SK-N-SH (cell line): ENCODE data around the gene ZNF467. TPM values are rescaled to one million over a fixed set of nuclear protein-coding genes. Genes with fewer than 3 reads are reported as not detected.

Experiments
- CTCF ChIA-PET: fragments of 300-600, 350-600 bp; formaldehyde crosslinking; extraction: SDS; loops from one replicate; lab custom pipeline; 2021; lab: Yijun Ruan, JAX
- POLR2A ChIA-PET: fragments of 350-600 bp; sonication (Branson Sonifier 250); formaldehyde crosslinking; extraction: SDS; loops from one replicate; lab custom pipeline; 2020; ENCODE audit warnings: antibody characterized with exemption, inconsistent platforms; lab: Yijun Ruan, JAX
- DNase-seq: peaks from one replicate; pipeline ENCODE4 v3.0.0; 2012
- H2AFZ ChIP-seq: fragments of 200-600 bp; sonication (generic); 2 replicates; pipeline ENCODE4 v1.8.1; 2016; ENCODE audit warnings: antibody characterized with exemption, mild to moderate bottlenecking, low read depth
- H3F3A ChIP-seq: fragments of 200-600 bp; sonication (generic); replicated peaks from 2 replicates; pipeline ENCODE3; 2016; ENCODE audit warnings: antibody characterized with exemption, mild to moderate bottlenecking; ENCODE audit not compliant: insufficient read depth
- H3K27ac ChIP-seq, 2 experiments: fragments of 200-500 bp in 1 of 2; fragments of 200-600 bp in 1 of 2; sonication (Bioruptor generic) in 1 of 2; sonication (generic), shearing (Covaris generic) in 1 of 2; 2 replicates each; pipeline versions ENCODE4 v1.5.1 to v1.6.1; 2014 to 2016; ENCODE audit warnings: low read depth in 2 of 2, inconsistent platforms in 1 of 2, low read length in 1 of 2, mild to moderate bottlenecking in 1 of 2, mixed read lengths in 1 of 2
- H3K27me3 ChIP-seq: fragments of 200-600 bp; sonication (generic), shearing (Covaris generic); 2 replicates; pipeline ENCODE4 v1.6.1; 2016; ENCODE audit warnings: mixed run types; ENCODE audit not compliant: insufficient read depth
- H3K36me3 ChIP-seq, 2 experiments: fragments of 200-500 bp in 1 of 2; fragments of 200-600 bp in 1 of 2; sonication (Bioruptor generic) in 1 of 2; sonication (generic) in 1 of 2; replicated peaks in 1 of 2; 2 replicates each; pipeline versions ENCODE3 to v1.5.1; 2014 to 2016; ENCODE audit warnings: low read length in 1 of 2, mild to moderate bottlenecking in 1 of 2; ENCODE audit not compliant: insufficient read depth in 2 of 2, control insufficient read depth in 1 of 2
- H3K4me1 ChIP-seq, 2 experiments: fragments of 200-500 bp in 1 of 2; fragments of 200-600 bp in 1 of 2; sonication (Bioruptor generic) in 1 of 2; sonication (generic), shearing (Covaris generic) in 1 of 2; 2 replicates each; pipeline versions ENCODE4 v1.5.1 to v1.6.1; 2014 to 2016; ENCODE audit warnings: low read depth in 1 of 2, low read length in 1 of 2, mixed run types in 1 of 2; ENCODE audit not compliant: insufficient read depth in 2 of 2, control insufficient read depth in 1 of 2
- H3K4me2 ChIP-seq: fragments of 200-600 bp; sonication (generic), shearing (Covaris generic); 2 replicates; pipeline ENCODE4 v1.6.1; 2017; ENCODE audit warnings: mixed run types
- H3K4me3 ChIP-seq, 2 experiments: fragments of 200-500 bp in 1 of 2; fragments of 200-600 bp in 1 of 2; sonication (Bioruptor generic) in 1 of 2; sonication (generic), shearing (Covaris generic) in 1 of 2; 2 replicates each; pipeline versions ENCODE4 v1.5.1 to v1.8.1; 2014 to 2016; ENCODE audit warnings: low read depth in 2 of 2, inconsistent platforms in 1 of 2, low read length in 1 of 2, mild to moderate bottlenecking in 1 of 2, mixed read lengths in 1 of 2, moderate library complexity in 1 of 2
- H3K79me2 ChIP-seq: fragments of 200-600 bp; sonication (generic); 2 replicates; pipeline ENCODE4 v1.8.1; 2017; ENCODE audit warnings: mild to moderate bottlenecking; ENCODE audit not compliant: insufficient read depth
- H3K9ac ChIP-seq: fragments of 200-600 bp; sonication (generic); 2 replicates; pipeline ENCODE4 v1.6.1; 2017; ENCODE audit warnings: mixed run types
- H3K9me2 ChIP-seq: fragments of 200-600 bp; sonication (generic); 2 replicates; pipeline ENCODE4 v1.6.1; 2017; ENCODE audit warnings: mixed run types
- H3K9me3 ChIP-seq: fragments of 200-600 bp; sonication (generic); 2 replicates; pipeline ENCODE4 v1.6.1; 2017; ENCODE audit warnings: mixed run types, mild to moderate bottlenecking, moderate library complexity
- H4K20me1 ChIP-seq: fragments of 200-600 bp; sonication (generic); 2 replicates; pipeline ENCODE4 v1.6.1; 2017; ENCODE audit warnings: mild to moderate bottlenecking, mixed run types; ENCODE audit not compliant: insufficient read depth
- CHD2 ChIP-seq: fragments of 150-350 bp; IDR thresholded peaks from 2 replicates; pipeline ENCODE4 v1.6.1; 2018; ENCODE audit warnings: low read length; ENCODE audit not compliant: partially characterized antibody
- EZH2phosphoT487 ChIP-seq: fragments of 200-600 bp; sonication (generic); IDR thresholded peaks from 2 replicates; pipeline ENCODE4 v1.6.1; 2017; ENCODE audit warnings: low read depth, mixed run types, mild to moderate bottlenecking, antibody characterized with exemption, moderate library complexity, borderline replicate concordance
- FOSL2 ChIP-seq: IDR thresholded peaks from 2 replicates; pipeline ENCODE4 v1.4.0; 2012; ENCODE audit warnings: low read depth, mild to moderate bottlenecking, moderate library complexity, borderline replicate concordance
- FOXJ3 ChIP-seq: sonication (generic); formaldehyde crosslinking; IDR thresholded peaks from 2 replicates; pipeline ENCODE4 v1.5.1; 2020; ENCODE audit warnings: mild to moderate bottlenecking, missing genetic modification reagents
- FOXM1 ChIP-seq: IDR thresholded peaks from 2 replicates; pipeline ENCODE4 v1.4.0; 2012; ENCODE audit warnings: low read depth, mild to moderate bottlenecking
- GATA2 ChIP-seq: sonication (generic); formaldehyde crosslinking; IDR thresholded peaks from 2 replicates; pipeline ENCODE4 v1.5.0; 2020; ENCODE audit warnings: mild to moderate bottlenecking, missing genetic modification reagents
- JUND ChIP-seq: IDR thresholded peaks from 2 replicates; pipeline ENCODE4 v1.4.0; 2012
- MEF2A ChIP-seq: IDR thresholded peaks from 2 replicates; pipeline ENCODE4 v1.4.0; 2012; ENCODE audit warnings: low read depth, borderline replicate concordance
- MXI1 ChIP-seq: IDR thresholded peaks from 2 replicates; pipeline ENCODE4 v1.6.1; 2012; ENCODE audit warnings: mild to moderate bottlenecking, low read depth, low read length, improper control_type of control experiment
- NFIC ChIP-seq: IDR thresholded peaks from 2 replicates; pipeline ENCODE4 v1.4.0; 2012; ENCODE audit warnings: borderline replicate concordance
- SIN3A ChIP-seq: IDR thresholded peaks from 2 replicates; pipeline ENCODE4 v1.6.1; 2012; ENCODE audit warnings: low read depth, mild to moderate bottlenecking, low read length, moderate library complexity, borderline replicate concordance
- SMC3 ChIP-seq: IDR thresholded peaks from 2 replicates; pipeline ENCODE4 v1.6.1; 2012; ENCODE audit warnings: low read depth, low read length, improper control_type of control experiment
- WGBS: methylation state at CpG from one replicate; pipeline ENCODE4 v1.1.6; 2017; ENCODE audit warnings: low lambda C conversion rate; 5-methylcytosine and 5-hydroxymethylcytosine counted together
- polyA plus RNA-seq, 3 experiments: library from polyadenylated mRNA; depleted of rRNA; stranded (reverse); fragments of >200 nt; gene quantifications; 2 replicates each; pipeline ENCODE4 v1.2.3, GENCODE V29; 2012
- TF ChIP-seq, protein P1 (sequence below): fragments of 200-600 bp; sonication (generic); IDR thresholded peaks from 2 replicates; pipeline ENCODE4 v1.6.1; 2017; ENCODE audit warnings: antibody characterized with exemption, mild to moderate bottlenecking, moderate library complexity
- TF ChIP-seq, protein P2 (sequence below): fragments of 150-350 bp; IDR thresholded peaks from 2 replicates; pipeline ENCODE4 v1.6.1; 2017; ENCODE audit warnings: antibody characterized with exemption, low read length, low read depth, borderline replicate concordance
- TF ChIP-seq, protein P3 (sequence below): IDR thresholded peaks from 2 replicates; pipeline ENCODE4 v1.4.0; 2012; ENCODE audit warnings: low read depth, borderline replicate concordance
- TF ChIP-seq, protein P4 (sequence below): IDR thresholded peaks from 2 replicates; pipeline ENCODE4 v1.4.0; 2012; ENCODE audit warnings: low read depth, borderline replicate concordance

The ZNF467 gene
- polyA plus RNA-seq, 1 of the 3 experiments (the other 2 are of a cell fraction), result 4.1 TPM

DNA sequence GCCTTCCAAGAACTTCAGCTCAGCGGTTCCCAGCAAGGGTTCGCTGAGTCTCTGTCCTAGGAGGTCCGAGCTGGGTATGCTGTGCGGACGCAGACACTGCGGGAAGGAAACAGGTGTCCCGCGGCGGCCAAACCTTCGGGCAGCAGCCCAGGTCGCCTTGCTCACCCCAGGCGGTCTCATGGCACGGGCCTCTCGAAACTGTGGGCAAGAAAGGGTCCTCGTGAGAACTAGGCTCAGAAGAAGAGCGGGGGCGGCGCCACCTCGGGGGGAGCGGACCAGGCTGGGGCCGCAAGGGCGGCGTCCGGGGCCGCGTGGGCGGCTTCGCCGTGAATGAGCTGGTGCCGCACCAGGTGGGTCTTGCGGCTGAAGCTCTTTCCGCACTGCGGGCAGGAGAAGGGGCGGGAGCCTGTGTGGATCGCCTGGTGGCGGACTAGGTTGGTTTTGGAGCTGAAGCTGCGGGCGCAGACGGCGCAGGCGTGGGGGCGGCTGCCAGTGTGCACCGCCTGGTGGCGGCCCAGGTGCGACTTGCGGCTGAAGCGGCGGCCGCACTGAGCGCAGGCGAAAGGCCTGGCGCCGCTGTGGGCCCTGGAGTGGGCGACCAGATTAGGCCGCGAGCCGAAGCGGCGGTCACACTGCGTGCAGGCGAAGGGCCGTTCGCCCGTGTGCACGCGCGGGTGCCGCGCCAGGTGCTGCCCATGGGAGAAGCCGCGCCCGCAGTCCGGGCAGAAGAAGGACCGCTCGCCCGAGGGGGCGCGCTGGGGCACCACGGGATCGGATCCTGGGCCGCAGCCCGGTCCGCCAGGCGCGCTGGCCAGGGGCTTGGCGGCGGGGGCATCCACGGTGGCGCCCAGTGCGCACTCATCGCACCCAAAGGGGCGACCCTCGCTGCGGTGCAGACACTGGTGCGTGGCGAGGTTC is 8.6 kb downstream of the ZNF467 start:
- no peaks in the 10 kb centered on the region for H4K20me1 ChIP-seq
- no peak overlapping the region; the same call in 1 of the 2 replicates for H3K4me2 ChIP-seq
- peaks cover 0 to 7% of the 10 kb centered on the region in 2 experiments for H3K36me3 ChIP-seq
- H3K79me2 ChIP-seq, result no peaks in the 10 kb centered on the region
- H3K4me1 ChIP-seq, result peaks cover 0 to 11% of the 10 kb centered on the region in 2 experiments; a peak in 1 of 4 replicates
- H2AFZ ChIP-seq, result no peak overlapping the region
- H3F3A ChIP-seq, result no peaks in the 10 kb centered on the region
- DNase-seq, result peak; percentile 79
- TF ChIP-seq MEF2A (no peak), MXI1 (no peak), FOXM1 (no peak)
- TF ChIP-seq, protein P1, sequence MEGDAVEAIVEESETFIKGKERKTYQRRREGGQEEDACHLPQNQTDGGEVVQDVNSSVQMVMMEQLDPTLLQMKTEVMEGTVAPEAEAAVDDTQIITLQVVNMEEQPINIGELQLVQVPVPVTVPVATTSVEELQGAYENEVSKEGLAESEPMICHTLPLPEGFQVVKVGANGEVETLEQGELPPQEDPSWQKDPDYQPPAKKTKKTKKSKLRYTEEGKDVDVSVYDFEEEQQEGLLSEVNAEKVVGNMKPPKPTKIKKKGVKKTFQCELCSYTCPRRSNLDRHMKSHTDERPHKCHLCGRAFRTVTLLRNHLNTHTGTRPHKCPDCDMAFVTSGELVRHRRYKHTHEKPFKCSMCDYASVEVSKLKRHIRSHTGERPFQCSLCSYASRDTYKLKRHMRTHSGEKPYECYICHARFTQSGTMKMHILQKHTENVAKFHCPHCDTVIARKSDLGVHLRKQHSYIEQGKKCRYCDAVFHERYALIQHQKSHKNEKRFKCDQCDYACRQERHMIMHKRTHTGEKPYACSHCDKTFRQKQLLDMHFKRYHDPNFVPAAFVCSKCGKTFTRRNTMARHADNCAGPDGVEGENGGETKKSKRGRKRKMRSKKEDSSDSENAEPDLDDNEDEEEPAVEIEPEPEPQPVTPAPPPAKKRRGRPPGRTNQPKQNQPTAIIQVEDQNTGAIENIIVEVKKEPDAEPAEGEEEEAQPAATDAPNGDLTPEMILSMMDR, result peak; percentile 18
- H3K9me3 ChIP-seq, result no peaks in the 10 kb centered on the region
- WGBS, result 32% methylated on average over 53 of the region's 96 CpGs
- no peak overlapping the region for H3K9ac ChIP-seq
- H3K27ac ChIP-seq, result no peak overlapping the region
- no peaks in the 10 kb centered on the region for H3K9me2 ChIP-seq
- POLR2A ChIA-PET, result no interaction called here
- H3K4me3 ChIP-seq, result peak overlapping the region in 1 of 2 experiments; percentile 2; a peak in 1 of 4 replicates
- CTCF ChIA-PET, result interaction anchor here (0.9 to 6.2 kb wide), 15 partner anchors 9 to 43 kb away, joined by 3 to 51 read pairs (median 6); no protein-coding TSS in a partner anchor
- peaks cover 91% of the 10 kb centered on the region for H3K27me3 ChIP-seq

DNA sequence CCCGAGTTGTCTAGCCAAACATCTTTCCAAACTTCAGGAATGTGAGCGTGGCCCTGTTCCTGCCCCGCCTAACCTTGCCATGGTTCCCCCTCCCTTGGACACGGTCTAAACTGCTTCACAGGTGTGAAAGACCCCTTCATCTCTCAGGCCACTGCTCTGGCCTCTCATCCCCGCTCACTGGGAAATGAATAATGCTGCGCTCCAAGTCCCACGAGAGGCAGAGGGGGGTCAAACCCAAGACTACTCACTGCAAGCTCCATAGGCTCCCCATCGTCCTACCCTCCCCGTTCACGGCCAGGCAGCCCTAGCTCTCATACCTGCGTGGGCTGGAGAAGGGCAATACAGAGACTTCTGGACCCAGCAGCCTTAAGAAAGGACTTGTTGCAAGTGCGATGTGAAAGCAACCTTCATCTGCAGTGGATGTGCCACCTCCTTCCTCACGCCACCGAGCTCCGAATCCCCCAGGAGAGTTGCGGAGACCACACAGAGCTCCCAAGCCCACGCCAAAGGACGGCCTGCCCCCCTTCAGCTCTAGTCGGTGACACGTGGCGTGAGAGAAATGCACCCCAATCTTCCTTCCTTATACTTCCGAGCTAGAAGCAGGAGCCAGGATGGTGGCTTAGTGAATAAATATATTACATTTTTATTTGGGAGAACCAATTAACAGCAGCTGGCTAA is 9.7 kb downstream of the ZNF467 start:
- Histone ChIP-seq H3K9me2 (no peaks in the 10 kb centered on the region), H3K4me1 (peaks cover 0 to 11% of the 10 kb centered on the region in 2 experiments; a peak in 1 of 4 replicates), H3K79me2 (no peaks in the 10 kb centered on the region), H3K4me3 (no peak overlapping the region), H3F3A (no peaks in the 10 kb centered on the region), H3K9me3 (no peaks in the 10 kb centered on the region), H4K20me1 (no peaks in the 10 kb centered on the region), H3K4me2 (no peak overlapping the region), H3K36me3 (peaks cover 0 to 3% of the 10 kb centered on the region in 2 experiments), H3K27me3 (peaks cover 99% of the 10 kb centered on the region), H3K27ac (no peak overlapping the region), H3K9ac (no peak overlapping the region), H2AFZ (no peak overlapping the region)
- POLR2A ChIA-PET, result no interaction called here
- no peak for DNase-seq
- TF ChIP-seq NFIC (no peak), GATA2 (no peak), SIN3A (no peak), CHD2 (no peak), FOXJ3 (CRISPR knock-in tag) (no peak), EZH2phosphoT487 (no peak), FOSL2 (no peak), SMC3 (no peak), JUND (no peak)
- TF ChIP-seq, protein P2, sequence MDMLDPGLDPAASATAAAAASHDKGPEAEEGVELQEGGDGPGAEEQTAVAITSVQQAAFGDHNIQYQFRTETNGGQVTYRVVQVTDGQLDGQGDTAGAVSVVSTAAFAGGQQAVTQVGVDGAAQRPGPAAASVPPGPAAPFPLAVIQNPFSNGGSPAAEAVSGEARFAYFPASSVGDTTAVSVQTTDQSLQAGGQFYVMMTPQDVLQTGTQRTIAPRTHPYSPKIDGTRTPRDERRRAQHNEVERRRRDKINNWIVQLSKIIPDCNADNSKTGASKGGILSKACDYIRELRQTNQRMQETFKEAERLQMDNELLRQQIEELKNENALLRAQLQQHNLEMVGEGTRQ, result no peak
- TF ChIP-seq, protein P3, sequence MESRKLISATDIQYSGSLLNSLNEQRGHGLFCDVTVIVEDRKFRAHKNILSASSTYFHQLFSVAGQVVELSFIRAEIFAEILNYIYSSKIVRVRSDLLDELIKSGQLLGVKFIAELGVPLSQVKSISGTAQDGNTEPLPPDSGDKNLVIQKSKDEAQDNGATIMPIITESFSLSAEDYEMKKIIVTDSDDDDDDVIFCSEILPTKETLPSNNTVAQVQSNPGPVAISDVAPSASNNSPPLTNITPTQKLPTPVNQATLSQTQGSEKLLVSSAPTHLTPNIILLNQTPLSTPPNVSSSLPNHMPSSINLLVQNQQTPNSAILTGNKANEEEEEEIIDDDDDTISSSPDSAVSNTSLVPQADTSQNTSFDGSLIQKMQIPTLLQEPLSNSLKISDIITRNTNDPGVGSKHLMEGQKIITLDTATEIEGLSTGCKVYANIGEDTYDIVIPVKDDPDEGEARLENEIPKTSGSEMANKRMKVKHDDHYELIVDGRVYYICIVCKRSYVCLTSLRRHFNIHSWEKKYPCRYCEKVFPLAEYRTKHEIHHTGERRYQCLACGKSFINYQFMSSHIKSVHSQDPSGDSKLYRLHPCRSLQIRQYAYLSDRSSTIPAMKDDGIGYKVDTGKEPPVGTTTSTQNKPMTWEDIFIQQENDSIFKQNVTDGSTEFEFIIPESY, result no peak
- TF ChIP-seq, protein P4, sequence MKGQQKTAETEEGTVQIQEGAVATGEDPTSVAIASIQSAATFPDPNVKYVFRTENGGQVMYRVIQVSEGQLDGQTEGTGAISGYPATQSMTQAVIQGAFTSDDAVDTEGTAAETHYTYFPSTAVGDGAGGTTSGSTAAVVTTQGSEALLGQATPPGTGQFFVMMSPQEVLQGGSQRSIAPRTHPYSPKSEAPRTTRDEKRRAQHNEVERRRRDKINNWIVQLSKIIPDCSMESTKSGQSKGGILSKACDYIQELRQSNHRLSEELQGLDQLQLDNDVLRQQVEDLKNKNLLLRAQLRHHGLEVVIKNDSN, result no peak
- CTCF ChIA-PET, result interaction anchor here (0.7 to 6.2 kb wide), 9 partner anchors 8 to 43 kb away, joined by 3 to 51 read pairs (median 6); no protein-coding TSS in a partner anchor
- WGBS, result 62% methylated on average over 21 of the region's 22 CpGs
